Parathyroid adenoma (tissue), 2 donors: ENCODE measurements around the gene CDHR1.
"Not testable (repeated sequence)": the region's sequence is repeated elsewhere in the genome, so short reads cannot be mapped to it uniquely, and the experiment has no call there.

Experiments
- H2AFZ ChIP-seq: fragments of 300-600 bp; sonication (generic); one replicate; pipeline ENCODE4 v1.7.0; 2017; ENCODE audit warnings: antibody characterized with exemption, mild to moderate bottlenecking
- H3K27ac ChIP-seq: fragments of 300-600 bp; sonication (generic); one replicate; pipeline ENCODE4 v1.7.0; 2017
- H3K27me3 ChIP-seq: fragments of 300-600 bp; sonication (generic); one replicate; pipeline ENCODE4 v1.7.0; 2017; ENCODE audit warnings: low read length; ENCODE audit not compliant: control insufficient read depth, insufficient read depth
- H3K36me3 ChIP-seq: fragments of 300-600 bp; sonication (generic); one replicate; pipeline ENCODE4 v1.7.0; 2017; ENCODE audit warnings: low read length; ENCODE audit not compliant: control insufficient read depth, insufficient read depth
- H3K4me1 ChIP-seq: fragments of 300-600 bp; sonication (generic); one replicate; pipeline ENCODE4 v1.7.0; 2017; ENCODE audit warnings: control low read depth
- H3K4me2 ChIP-seq: fragments of 300-600 bp; sonication (generic); one replicate; pipeline ENCODE4 v1.7.0; 2017; ENCODE audit warnings: low read length
- H3K4me3 ChIP-seq: fragments of 300-600 bp; sonication (generic); one replicate; pipeline ENCODE4 v1.7.0; 2017; ENCODE audit warnings: low read depth, low read length
- H3K79me2 ChIP-seq: fragments of 300-600 bp; sonication (generic); one replicate; pipeline ENCODE4 v1.7.0; 2017; ENCODE audit warnings: control low read depth
- H3K9ac ChIP-seq: fragments of 300-600 bp; sonication (generic); one replicate; pipeline ENCODE4 v1.7.0; 2017; ENCODE audit warnings: mild to moderate bottlenecking
- H3K9me3 ChIP-seq: fragments of 300-600 bp; sonication (generic); one replicate; pipeline ENCODE4 v1.7.0; 2017; ENCODE audit warnings: low read length; ENCODE audit not compliant: control insufficient read depth
- CTCF ChIP-seq: fragments of 300-600 bp; sonication (generic); IDR thresholded peaks from one replicate; pipeline ENCODE4 v1.7.0; 2017; ENCODE audit warnings: antibody characterized with exemption, mild to moderate bottlenecking
- donor health status: primary hyperparathyroidism.

Gene CDHR1

GRCh38 chr10:84177541-84178141 lies 16.7 kb upstream of the CDHR1 start:
- no peak overlapping the region for H3K4me2 ChIP-seq
- H3K9ac ChIP-seq: no peak overlapping the region
- no peaks in the 10 kb centered on the region for H3K79me2 ChIP-seq
- H3K36me3 ChIP-seq: no peaks in the 10 kb centered on the region
- no peaks in the 10 kb centered on the region for H3K9me3 ChIP-seq
- TF ChIP-seq CTCF: no peak
- H3K4me3 ChIP-seq: no peak overlapping the region
- H3K27ac ChIP-seq: no peak overlapping the region
- no peak overlapping the region for H2AFZ ChIP-seq
- H3K27me3 ChIP-seq: no peaks in the 10 kb centered on the region
- H3K4me1 ChIP-seq: no peaks in the 10 kb centered on the region

GRCh38 chr10:84178160-84178609 lies 16.2 kb upstream of the CDHR1 start:
- Histone ChIP-seq H2AFZ (no peak overlapping the region), H3K4me1 (no peaks in the 10 kb centered on the region), H3K27ac (no peak overlapping the region), H3K4me3 (no peak overlapping the region), H3K79me2 (no peaks in the 10 kb centered on the region), H3K9me3 (no peaks in the 10 kb centered on the region), H3K36me3 (no peaks in the 10 kb centered on the region), H3K27me3 (no peaks in the 10 kb centered on the region), H3K4me2 (no peak overlapping the region), H3K9ac (no peak overlapping the region)
- no peak for TF ChIP-seq CTCF

- no peak for TF ChIP-seq CTCF
- H3K36me3 ChIP-seq: no peaks in the 10 kb centered on the region
- H3K9me3 ChIP-seq: no peaks in the 10 kb centered on the region
- no peak overlapping the region for H2AFZ ChIP-seq
- H3K9ac ChIP-seq: no peak overlapping the region
- H3K4me1 ChIP-seq: no peaks in the 10 kb centered on the region
- H3K27ac ChIP-seq: no peak overlapping the region
- no peak overlapping the region for H3K4me3 ChIP-seq
- no peaks in the 10 kb centered on the region for H3K27me3 ChIP-seq
- H3K79me2 ChIP-seq: no peaks in the 10 kb centered on the region
- H3K4me2 ChIP-seq: no peak overlapping the region
These were observed 15.2 kb upstream of the CDHR1 start for GRCh38 chr10:84179059-84179710.

- not testable (repeated sequence) for H2AFZ ChIP-seq, H3K27ac ChIP-seq, H3K9ac ChIP-seq, H3K79me2 ChIP-seq, H3K27me3 ChIP-seq, H3K9me3 ChIP-seq, H3K36me3 ChIP-seq, H3K4me3 ChIP-seq, H3K4me1 ChIP-seq, H3K4me2 ChIP-seq
These were observed 14.0 kb upstream of the CDHR1 start for GRCh38 chr10:84180386-84180785.

GRCh38 chr10:84181631-84182030 lies 12.7 kb upstream of the CDHR1 start:
- H3K4me1 ChIP-seq: no peaks in the 10 kb centered on the region
- H3K9me3 ChIP-seq: no peaks in the 10 kb centered on the region
- H3K27ac ChIP-seq: no peak overlapping the region
- H2AFZ ChIP-seq: no peak overlapping the region
- no peak overlapping the region for H3K4me2 ChIP-seq
- no peaks in the 10 kb centered on the region for H3K79me2 ChIP-seq
- no peak overlapping the region for H3K9ac ChIP-seq
- H3K27me3 ChIP-seq: no peaks in the 10 kb centered on the region
- no peak for TF ChIP-seq CTCF
- no peaks in the 10 kb centered on the region for H3K36me3 ChIP-seq
- no peak overlapping the region for H3K4me3 ChIP-seq
